Measurements from ENCODE around the gene KCNT2.

DNA sequence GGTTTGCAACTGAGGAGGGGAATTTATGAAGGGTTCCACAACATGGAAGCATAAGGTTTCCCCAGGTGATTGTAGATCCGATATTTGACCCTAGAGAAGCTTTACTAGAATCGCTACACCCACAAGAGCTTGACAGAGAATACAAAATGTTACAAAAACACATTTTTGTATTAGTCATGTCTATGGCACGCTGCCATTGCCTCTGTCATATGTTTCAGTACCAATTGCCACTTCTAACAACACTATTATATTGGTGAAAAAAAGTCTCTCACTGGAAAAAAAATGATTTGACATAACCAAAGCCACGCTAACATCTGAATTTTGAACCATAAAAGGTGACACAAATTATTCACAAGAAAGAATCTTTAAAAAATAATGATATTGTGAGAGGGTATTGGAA lies 214.5 kb downstream of the KCNT2 start:
- TF ChIP-seq POLR2A (IDR thresholded peaks at IDR 0.05): no peak
- TF ChIP-seq, protein P1, sequence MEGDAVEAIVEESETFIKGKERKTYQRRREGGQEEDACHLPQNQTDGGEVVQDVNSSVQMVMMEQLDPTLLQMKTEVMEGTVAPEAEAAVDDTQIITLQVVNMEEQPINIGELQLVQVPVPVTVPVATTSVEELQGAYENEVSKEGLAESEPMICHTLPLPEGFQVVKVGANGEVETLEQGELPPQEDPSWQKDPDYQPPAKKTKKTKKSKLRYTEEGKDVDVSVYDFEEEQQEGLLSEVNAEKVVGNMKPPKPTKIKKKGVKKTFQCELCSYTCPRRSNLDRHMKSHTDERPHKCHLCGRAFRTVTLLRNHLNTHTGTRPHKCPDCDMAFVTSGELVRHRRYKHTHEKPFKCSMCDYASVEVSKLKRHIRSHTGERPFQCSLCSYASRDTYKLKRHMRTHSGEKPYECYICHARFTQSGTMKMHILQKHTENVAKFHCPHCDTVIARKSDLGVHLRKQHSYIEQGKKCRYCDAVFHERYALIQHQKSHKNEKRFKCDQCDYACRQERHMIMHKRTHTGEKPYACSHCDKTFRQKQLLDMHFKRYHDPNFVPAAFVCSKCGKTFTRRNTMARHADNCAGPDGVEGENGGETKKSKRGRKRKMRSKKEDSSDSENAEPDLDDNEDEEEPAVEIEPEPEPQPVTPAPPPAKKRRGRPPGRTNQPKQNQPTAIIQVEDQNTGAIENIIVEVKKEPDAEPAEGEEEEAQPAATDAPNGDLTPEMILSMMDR (IDR thresholded peaks at IDR 0.05): no peak

Measured in Peyer's patch (tissue), 4 donors.